PC-3 (cell line): ENCODE data around the gene ZNF891. TPM values are rescaled to one million over a fixed set of nuclear protein-coding genes. Genes with fewer than 3 reads are reported as not detected.

Experiments
- ATAC-seq: fragments of 200-7000 bp; cut with Tn5 transposase; 2 replicates; pipeline ENCODE4 v1.9.1; 2020; ENCODE audit warnings: mild to moderate bottlenecking, moderate library complexity
- BruUV-seq: library from RNA; stranded (reverse); fragments of 400-500 nt; replicated peaks from 2 replicates; lab custom pipeline; 2021; lab: Mats Ljungman, UMichigan
- CTCF ChIA-PET: fragments of 300-600 bp; sonication (Branson Sonifier 250); formaldehyde crosslinking; loops from one replicate; lab custom pipeline; 2022; ENCODE audit warnings: antibody characterized with exemption; lab: Charles Lee
- POLR2A ChIA-PET: fragments of 300-600 bp; sonication (Branson Sonifier 250); formaldehyde crosslinking; loops from one replicate; lab custom pipeline; 2022; ENCODE audit warnings: antibody characterized with exemption; ENCODE audit not compliant: unreplicated experiment; lab: Charles Lee
- DNase-seq: peaks from one replicate; pipeline ENCODE4 v3.0.0-alpha.2; 2015
- H2AFZ ChIP-seq: fragments of 300-600 bp; sonication (generic); 2 replicates; pipeline ENCODE4 v1.6.0; 2016; ENCODE audit warnings: antibody characterized with exemption, low read length
- H3F3A ChIP-seq: fragments of 300-600 bp; sonication (generic); one replicate; pipeline ENCODE4 v1.6.0; 2017; ENCODE audit warnings: antibody characterized with exemption, low read length, control low read depth, mild to moderate bottlenecking; ENCODE audit not compliant: unreplicated experiment
- H3K27ac ChIP-seq: fragments of 300-600 bp; sonication (generic); 2 replicates; pipeline ENCODE4 v1.5.1; 2016; ENCODE audit warnings: mild to moderate bottlenecking, low read length
- H3K27me3 ChIP-seq: fragments of 300-600 bp; sonication (generic); 2 replicates; pipeline ENCODE4 v1.6.1; 2016; ENCODE audit warnings: low read length, mixed read lengths
- H3K36me3 ChIP-seq: fragments of 300-600 bp; sonication (generic); 2 replicates; pipeline ENCODE4 v1.6.1; 2016; ENCODE audit warnings: low read depth, mixed run types, low read length, mixed read lengths
- H3K4me1 ChIP-seq: fragments of 300-600 bp; sonication (generic); 2 replicates; pipeline ENCODE4 v1.5.1; 2016; ENCODE audit warnings: low read length; ENCODE audit not compliant: insufficient read depth
- H3K4me2 ChIP-seq: fragments of 300-600 bp; sonication (generic); 2 replicates; pipeline ENCODE4 v1.6.0; 2016; ENCODE audit warnings: low read length
- H3K4me3 ChIP-seq: fragments of 300-600 bp; sonication (generic); 2 replicates; pipeline ENCODE4 v1.5.1; 2016; ENCODE audit warnings: mild to moderate bottlenecking, low read length, mixed read lengths
- H3K79me2 ChIP-seq: fragments of 300-600 bp; sonication (generic); 2 replicates; pipeline ENCODE4 v1.6.1; 2017; ENCODE audit warnings: low read length, mixed read lengths
- H3K9ac ChIP-seq: fragments of 300-600 bp; sonication (generic); 2 replicates; pipeline ENCODE4 v1.6.0; 2016; ENCODE audit warnings: mild to moderate bottlenecking, low read length
- H3K9me2 ChIP-seq: fragments of 300-600 bp; sonication (generic); replicated peaks from 2 replicates; pipeline ENCODE4 v1.6.1; 2016; ENCODE audit warnings: mixed run types, low read length, mixed read lengths
- H3K9me3 ChIP-seq: fragments of 300-600 bp; sonication (generic); 2 replicates; pipeline ENCODE4 v1.6.1; 2016; ENCODE audit warnings: low read length, mixed read lengths
- H4K20me1 ChIP-seq: fragments of 300-600 bp; sonication (generic); 2 replicates; pipeline ENCODE4 v1.6.1; 2016; ENCODE audit warnings: low read length, mixed read lengths
- CTCF ChIP-seq: fragments of 300-600 bp; sonication (generic); conservative IDR thresholded peaks from 2 replicates; pipeline ENCODE4 v1.5.1; 2017; ENCODE audit warnings: antibody characterized with exemption, low read depth, mild to moderate bottlenecking, low read length
- EZH2 ChIP-seq: fragments of 300-600 bp; sonication (generic); IDR thresholded peaks from one replicate; pipeline ENCODE4 v1.6.1; 2017; ENCODE audit warnings: antibody characterized with exemption, mild to moderate bottlenecking, low read length; ENCODE audit not compliant: unreplicated experiment
- EZH2phosphoT487 ChIP-seq: fragments of 300-600 bp; sonication (generic); IDR thresholded peaks from 2 replicates; pipeline ENCODE4 v1.6.1; 2018; ENCODE audit warnings: mild to moderate bottlenecking, antibody characterized with exemption, low read length, borderline replicate concordance
- intact Hi-C: fragments of 100-400 bp; cut with micrococcal nuclease; formaldehyde crosslinking; loops from 2 replicates; pipeline ENCODE4 v1.9.0; 2023
- total RNA-seq: library from RNA; depleted of rRNA; stranded (reverse); fragments of >200 nt; gene quantifications from 2 replicates; pipeline ENCODE4 v1.2.3, GENCODE V29; 2014

ZNF891 gene
- total RNA-seq, 1 experiment from 2014 or later, result 0.98 TPM

- BruUV-seq, result no TSS peak
- POLR2A ChIA-PET, result no interaction called here
- Histone ChIP-seq H3K9me3 (peaks cover 36% of the 10 kb centered on the region), H2AFZ (peak overlapping the region; percentile 82; the same call in 1 of the 2 replicates), H3K27me3 (no peaks in the 10 kb centered on the region), H3K4me1 (no peaks in the 10 kb centered on the region), H3K9me2 (no peaks in the 10 kb centered on the region), H3K4me3 (peak overlapping the region; percentile 60), H3K36me3 (peaks cover 9% of the 10 kb centered on the region; the same call in 1 of the 2 replicates), H3F3A (no peaks in the 10 kb centered on the region), H3K79me2 (no peaks in the 10 kb centered on the region), H3K4me2 (no peak overlapping the region), H4K20me1 (no peaks in the 10 kb centered on the region), H3K27ac (no peak overlapping the region), H3K9ac (no peak overlapping the region)
- ATAC-seq (no peak), DNase-seq (no peak)
- TF ChIP-seq EZH2phosphoT487, result no peak
- TF ChIP-seq EZH2, result no peak
- no peak for TF ChIP-seq CTCF
- intact Hi-C loops, result no loop called here
- CTCF ChIA-PET, result no interaction called here
Measured at GRCh38 chr12:133081159-133081780, 48.8 kb downstream of the ZNF891 start.

GRCh38 chr12:133080368-133081158 is 49.5 kb downstream of the ZNF891 start, which contains the start of gene ZNF140:
TSS of gene ZNF140 (plus strand) at chr12:133080923. CDS start at chr12:133081321, 398 bp downstream.
- peak; percentile 44 for DNase-seq
- Histone ChIP-seq H3F3A (no peaks in the 10 kb centered on the region), H3K27ac (peak within 1 kb of the TSS; percentile 34; the same call in 1 of the 2 replicates), H3K4me3 (peak within 1 kb of the TSS; percentile 60), H3K9ac (peak within 1 kb of the TSS; percentile 31; the same call in 1 of the 2 replicates), H3K4me1 (no peaks in the 10 kb centered on the region), H3K9me2 (no peaks in the 10 kb centered on the region), H2AFZ (peak within 1 kb of the TSS; percentile 82), H4K20me1 (no peaks in the 10 kb centered on the region), H3K9me3 (peaks cover 40% of the 10 kb centered on the region), H3K79me2 (no peaks in the 10 kb centered on the region), H3K4me2 (peak within 1 kb of the TSS; percentile 54), H3K27me3 (no peaks in the 10 kb centered on the region), H3K36me3 (peaks cover 9% of the 10 kb centered on the region; the same call in 1 of the 2 replicates)
- POLR2A ChIA-PET, result no interaction called here
- CTCF ChIA-PET, result no interaction called here
- intact Hi-C loops, result no loop called here
- no peak for ATAC-seq
- TF ChIP-seq EZH2phosphoT487 (no peak), CTCF (no peak), EZH2 (no peak)
- no TSS peak for BruUV-seq
